ENCODE results near the gene PPP2R2B.

DNA sequence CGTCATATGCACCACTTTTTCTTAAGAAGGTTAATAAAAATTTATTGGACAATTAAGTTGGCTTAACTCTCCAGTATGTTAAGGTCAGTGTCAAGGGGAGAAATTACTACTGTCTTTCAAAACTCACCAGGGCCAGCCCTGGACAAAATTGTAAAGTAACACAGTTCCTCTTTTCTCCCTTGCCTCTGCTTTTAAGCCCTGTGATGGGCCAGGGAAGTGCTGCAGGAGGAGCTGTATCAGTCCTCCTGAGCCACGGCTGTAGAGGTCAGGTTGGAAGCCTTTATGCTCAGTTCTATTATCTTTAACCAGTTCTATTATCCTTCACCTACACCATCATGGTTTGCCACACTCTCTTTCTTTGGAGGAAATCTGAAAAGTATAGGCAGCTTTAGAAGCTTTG, 11.5 kb upstream of the PPP2R2B start:
- no peak for TF ChIP-seq EZH2 (IDR thresholded peaks at IDR 0.05; ENCODE audit: low read length, unreplicated experiment)
- TF ChIP-seq, protein P1, sequence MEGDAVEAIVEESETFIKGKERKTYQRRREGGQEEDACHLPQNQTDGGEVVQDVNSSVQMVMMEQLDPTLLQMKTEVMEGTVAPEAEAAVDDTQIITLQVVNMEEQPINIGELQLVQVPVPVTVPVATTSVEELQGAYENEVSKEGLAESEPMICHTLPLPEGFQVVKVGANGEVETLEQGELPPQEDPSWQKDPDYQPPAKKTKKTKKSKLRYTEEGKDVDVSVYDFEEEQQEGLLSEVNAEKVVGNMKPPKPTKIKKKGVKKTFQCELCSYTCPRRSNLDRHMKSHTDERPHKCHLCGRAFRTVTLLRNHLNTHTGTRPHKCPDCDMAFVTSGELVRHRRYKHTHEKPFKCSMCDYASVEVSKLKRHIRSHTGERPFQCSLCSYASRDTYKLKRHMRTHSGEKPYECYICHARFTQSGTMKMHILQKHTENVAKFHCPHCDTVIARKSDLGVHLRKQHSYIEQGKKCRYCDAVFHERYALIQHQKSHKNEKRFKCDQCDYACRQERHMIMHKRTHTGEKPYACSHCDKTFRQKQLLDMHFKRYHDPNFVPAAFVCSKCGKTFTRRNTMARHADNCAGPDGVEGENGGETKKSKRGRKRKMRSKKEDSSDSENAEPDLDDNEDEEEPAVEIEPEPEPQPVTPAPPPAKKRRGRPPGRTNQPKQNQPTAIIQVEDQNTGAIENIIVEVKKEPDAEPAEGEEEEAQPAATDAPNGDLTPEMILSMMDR (conservative IDR thresholded peaks at IDR 0.05; ENCODE audit: low read depth, low read length) = no peak
- no peak for TF ChIP-seq EZH2phosphoT487 (IDR thresholded peaks at IDR 0.05; ENCODE audit: borderline replicate concordance, low read length)

All from PC-3 (cell line).